NCI-H1436 (cell line): Measurements from ENCODE around the gene KCNH4.
"Not testable (repeated sequence)": the region's sequence is repeated elsewhere in the genome, so short reads cannot be mapped to it uniquely, and the experiment has no call there.

Experiments used
- DNase-seq: peaks from one replicate; lab custom pipeline; 2025; lab: John Stamatoyannopoulos, UW

KCNH4 gene

GRCh38 chr17:42193969-42194899, 13.3 kb upstream of the KCNH4 start, which contains the start of gene GHDC:
Gene GHDC, minus strand, starts transcription at chr17:42194494. Its CDS starts 913 bp downstream, at chr17:42193581.
- peak; percentile 81 for DNase-seq

DNA sequence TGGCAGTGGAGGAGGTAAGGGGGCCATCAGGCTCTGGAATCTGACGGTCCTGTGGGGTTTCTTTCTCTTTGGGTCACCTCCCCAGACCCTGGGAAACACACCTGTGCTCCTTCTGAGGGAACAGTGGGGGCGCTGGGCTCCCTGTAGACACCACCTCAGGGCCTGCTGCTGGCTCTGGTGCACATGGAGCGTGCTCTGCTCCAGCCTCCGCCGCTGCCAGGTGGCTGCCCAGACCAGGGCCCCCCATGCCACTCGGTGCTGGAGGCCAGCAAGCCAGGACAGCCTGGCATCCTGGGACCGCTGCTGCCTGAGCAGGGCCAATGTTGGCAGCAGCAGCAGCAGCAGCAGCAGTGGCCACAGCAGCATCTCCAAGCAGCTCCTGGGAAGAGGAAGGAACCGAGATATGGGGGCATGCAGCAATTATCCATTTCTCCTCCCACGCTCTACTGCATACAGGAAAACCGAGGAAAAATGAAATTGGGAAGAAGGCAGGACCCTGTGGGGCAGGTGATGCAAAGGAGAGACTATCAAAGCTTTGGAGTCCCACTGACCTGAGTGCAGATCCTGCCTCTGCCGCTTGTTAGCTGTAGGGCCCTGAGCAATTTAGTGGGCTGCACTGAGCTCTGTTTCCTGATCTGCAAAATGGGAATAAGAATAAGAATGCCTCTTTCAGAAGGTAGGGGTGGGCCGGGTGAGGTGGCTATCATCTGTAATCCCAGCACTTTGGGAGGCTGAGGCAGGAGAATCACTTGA, 12.4 kb upstream of the KCNH4 start:
- DNase-seq = no peak

GRCh38 chr17:42192189-42193126, 11.5 kb upstream of the KCNH4 start:
- no peak for DNase-seq

- DNase-seq = no peak
These were observed 10.3 kb upstream of the KCNH4 start for GRCh38 chr17:42191275-42191608.

- no peak for DNase-seq
These were observed 9.7 kb upstream of the KCNH4 start for GRCh38 chr17:42190491-42191274.

- DNase-seq = no peak
These were observed 8.7 kb upstream of the KCNH4 start for GRCh38 chr17:42189651-42189965.

GRCh38 chr17:42188749-42189650, 8.1 kb upstream of the KCNH4 start:
- no peak for DNase-seq

DNA sequence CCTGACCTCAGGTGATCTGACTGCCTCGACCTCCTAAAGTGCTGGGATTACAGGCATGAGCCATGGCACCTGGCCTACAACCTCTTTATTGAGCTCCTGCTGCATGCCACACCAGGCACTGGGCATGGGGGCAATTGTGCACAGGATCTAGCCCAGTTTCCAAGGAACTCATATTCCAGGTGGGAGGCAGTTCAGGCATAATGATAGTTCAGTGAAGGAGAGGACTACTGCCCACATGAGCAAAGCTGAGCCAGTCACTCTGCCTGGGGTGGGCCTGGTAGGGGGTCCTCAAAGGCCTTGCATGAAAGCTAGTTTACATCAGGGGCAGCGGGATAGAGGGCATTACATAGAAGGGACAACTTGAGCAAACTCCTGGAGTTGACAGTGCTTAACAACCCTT, 6.9 kb upstream of the KCNH4 start:
- no peak for DNase-seq

- not testable (repeated sequence) for DNase-seq
These were observed 5.2 kb upstream of the KCNH4 start for GRCh38 chr17:42186191-42186590.

DNA sequence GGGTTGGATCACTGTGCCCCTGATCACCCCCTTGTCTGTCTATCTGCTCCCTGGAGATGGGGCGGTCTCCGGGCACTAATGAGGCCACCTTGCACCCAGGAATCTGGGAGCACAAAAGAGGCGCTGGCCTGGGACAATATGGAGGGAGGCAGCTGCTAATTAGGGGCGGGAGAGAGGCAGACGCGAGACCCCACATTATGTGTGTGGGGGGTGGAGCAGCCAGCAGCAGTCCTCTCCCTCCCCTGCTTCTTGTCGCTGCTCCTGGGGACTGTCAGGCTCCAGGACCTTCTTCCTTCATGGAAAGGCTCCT, 4.6 kb upstream of the KCNH4 start:
- no peak for DNase-seq

DNA sequence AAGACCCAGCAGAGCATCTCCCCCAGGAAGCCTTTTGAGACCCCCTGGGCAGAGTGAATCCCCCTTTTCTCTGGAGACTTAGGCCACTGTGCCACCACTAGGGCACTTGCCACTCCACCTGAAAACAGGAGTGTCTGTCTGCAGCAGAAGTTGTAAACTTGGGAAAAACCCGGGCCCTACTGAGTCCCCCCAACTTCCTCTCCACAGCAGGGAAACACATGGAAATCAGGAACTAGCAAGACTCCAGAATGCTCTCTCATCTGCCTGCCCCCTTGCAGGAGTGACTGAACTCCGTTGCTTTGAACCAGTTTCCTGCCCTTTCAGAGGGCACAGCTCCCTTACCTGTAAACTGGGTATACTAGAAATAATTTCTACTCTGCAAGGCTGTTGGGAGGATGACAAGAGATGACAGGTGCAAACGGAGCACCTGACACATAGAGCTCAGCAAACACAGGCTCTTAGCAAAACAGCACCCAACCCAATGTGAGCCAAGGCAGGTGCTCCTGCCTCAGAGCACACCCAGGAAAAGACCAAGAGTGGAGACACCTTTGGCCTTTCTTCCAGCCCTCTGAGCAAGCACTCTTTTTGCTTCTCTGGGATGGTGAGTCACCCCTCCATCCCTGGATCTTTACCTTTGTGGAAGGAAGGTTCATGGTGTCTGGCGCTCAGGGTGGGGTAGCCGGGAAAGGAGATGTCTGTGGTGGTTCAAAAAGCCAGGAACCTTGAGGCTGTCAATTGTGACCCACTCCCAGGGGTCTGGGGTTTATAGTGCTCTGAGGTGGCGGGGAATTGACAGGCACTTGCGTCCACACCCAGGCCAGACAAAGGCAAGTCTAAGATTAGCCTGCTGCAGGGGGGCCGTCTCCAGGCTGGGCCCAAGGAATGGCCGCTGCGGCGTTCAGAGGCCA, 4.0 kb upstream of the KCNH4 start, which contains the start of gene HCRT:
TSS of gene HCRT (minus strand) at position 740 of the 908 bp plus-strand sequence. CDS start at position 653, 87 bp downstream.
- DNase-seq = peak; percentile 47

DNA sequence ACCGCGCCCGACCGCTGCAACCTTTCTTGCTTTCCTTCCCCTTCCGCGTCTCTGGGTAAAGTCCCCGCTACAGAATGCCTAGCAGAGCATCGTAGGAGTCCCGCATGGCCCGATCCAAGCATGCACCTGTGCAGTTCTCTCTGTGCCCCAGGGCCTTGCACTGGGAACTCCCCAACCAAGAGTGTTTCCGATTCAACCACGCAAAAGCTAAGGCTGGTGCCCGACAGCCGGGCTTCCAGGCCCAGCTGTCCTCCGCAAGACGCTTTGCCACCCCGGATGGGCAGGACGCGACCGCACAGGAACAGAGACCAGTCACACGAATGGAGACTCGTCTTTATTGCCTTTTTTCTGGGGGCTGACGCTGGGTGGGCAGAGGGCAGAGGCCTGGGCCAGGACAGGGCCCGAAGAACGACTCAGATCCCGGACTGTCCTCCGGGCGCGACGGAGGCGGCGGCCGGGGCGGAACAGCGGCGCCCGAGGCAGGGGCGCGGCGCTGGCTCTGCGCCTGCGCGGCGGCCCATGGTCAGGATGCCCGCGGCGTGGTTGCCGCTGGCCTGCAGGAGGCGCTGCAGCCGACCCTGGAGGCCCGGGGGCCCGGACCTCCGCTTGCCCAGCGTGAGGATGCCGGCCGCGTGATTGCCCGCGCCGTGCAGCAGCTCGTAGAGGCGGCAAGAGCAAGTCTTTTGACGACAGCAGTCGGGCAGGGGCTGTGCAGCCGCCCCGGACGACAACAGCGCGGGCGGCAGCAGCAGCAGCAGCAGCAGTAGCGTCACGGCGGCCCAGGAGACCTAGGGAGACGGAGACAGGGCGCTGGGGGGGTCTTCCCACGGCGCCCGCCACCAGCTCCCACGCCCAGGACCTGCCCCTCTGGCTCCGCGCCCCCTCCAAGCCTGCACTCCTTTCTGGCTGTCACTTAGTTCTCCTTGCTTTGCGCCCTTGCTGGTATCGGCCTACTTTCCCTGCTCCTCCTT, 3.1 kb upstream of the KCNH4 start:
- DNase-seq = peak; percentile 87

DNA sequence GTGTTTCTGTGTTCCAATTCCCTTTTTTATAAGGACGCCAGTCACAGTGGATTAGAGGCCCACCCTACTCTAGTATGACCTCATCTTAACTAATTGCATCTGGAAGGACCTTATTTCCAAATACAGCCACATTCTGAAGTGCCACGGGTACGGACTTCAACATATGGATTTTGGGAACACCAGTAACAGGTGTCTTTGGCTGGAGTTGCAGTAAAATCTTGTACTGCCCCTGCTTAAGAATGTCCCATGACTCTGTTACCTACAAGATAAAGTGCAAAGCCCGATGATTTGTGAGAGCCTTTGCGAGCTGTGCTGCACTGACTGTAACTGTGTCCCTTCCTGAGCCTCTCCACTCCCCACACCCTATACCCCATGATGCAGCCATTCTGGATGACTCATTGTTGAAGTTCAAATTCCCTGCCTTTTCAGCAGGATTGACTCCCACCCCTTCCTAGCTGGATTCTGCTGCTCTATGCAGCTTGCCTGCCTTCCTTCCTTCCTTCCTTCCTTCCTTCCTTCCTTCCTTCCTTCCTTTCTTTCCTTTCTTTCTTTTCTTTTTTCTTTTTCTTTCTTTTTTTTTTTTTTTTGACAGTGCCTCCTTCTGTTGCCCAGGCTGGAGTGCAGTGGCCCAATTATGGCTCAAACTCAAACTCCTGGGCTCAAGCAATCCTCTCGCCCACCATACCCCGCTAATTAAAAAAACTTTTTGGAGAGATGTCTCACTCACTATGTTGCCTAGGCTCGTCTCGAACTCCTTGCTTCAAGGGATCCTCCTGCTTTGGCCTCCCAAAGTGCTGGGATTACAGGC, 2.2 kb upstream of the KCNH4 start:
- DNase-seq = no peak

DNA sequence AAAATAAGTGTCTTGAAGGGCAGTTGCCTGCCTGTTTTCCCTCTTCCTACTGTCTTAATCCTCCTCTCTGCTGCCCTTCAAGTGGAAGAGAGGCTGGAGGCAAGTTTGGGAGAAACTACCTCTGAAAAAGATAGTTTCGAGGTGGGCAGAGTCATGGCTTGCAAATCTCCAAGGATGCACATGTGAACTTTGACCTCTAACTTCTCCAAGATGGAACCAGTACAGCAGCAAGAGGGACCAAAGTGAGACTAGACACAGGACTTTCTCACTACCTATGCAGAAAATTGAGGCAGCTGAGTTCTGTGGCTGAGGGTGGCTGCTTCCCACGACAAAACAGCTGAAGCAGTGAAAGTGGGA, 887 bp upstream of the KCNH4 start:
- DNase-seq = no peak

- peak; percentile 28 for DNase-seq
These were observed 476 bp downstream of the KCNH4 start for GRCh38 chr17:42180411-42180921.

GRCh38 chr17:42179911-42180410, 981 bp downstream of the KCNH4 start:
- peak; percentile 82 for DNase-seq

GRCh38 chr17:42179335-42179734, 1.6 kb downstream of the KCNH4 start:
- DNase-seq = no peak
